ENCODE results near the gene ATXN7L1.

The ATXN7L1 gene

DNA sequence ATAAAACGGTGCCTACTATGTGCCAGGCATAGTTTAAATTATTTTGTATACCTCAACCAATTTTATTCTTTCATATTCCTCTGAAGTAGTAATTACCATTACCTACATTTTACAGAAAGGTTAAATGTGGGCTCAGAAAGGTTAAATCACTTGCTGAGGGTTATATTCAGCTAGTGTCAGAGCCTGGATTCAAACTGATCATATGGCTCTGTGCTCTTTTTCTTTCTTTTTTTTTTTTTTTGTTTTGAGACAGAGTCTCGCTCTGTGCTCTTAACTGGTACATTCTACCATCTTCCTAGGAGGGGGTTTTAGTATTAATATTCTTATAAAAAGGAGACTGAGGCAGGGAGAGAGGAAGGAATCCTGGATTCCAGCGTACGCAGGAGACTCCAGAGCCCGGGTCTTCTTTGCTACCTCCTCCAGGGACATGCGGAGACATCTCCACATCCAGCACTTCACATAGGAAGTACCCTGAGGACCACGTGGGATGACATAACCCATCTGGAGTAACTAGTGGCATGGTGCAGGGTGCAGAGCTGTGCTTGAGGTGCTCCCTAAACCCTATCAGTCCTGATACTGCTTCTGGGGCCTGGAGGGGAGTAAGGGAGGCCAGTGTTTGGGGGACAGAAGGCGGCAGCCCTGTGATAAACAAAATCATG lies 29.6 kb upstream of the ATXN7L1 start:
- TF ChIP-seq CTCF (IDR thresholded peaks at IDR 0.05): no peak
- H3K27ac ChIP-seq: no peak overlapping the region

GRCh38 chr7:105905209-105905909 lies 29.0 kb upstream of the ATXN7L1 start:
- no peak overlapping the region for H3K27ac ChIP-seq
- no peak for DNase-seq (ENCODE audit: low spot score)
- TF ChIP-seq CTCF (IDR thresholded peaks at IDR 0.05): no peak
- H3K4me3 ChIP-seq: no peak overlapping the region

More for the DNA sequence above, 29.6 kb upstream of the ATXN7L1 start:
- no peak for DNase-seq (ENCODE audit: low spot score)
- no peak overlapping the region for H3K4me3 ChIP-seq

DNA sequence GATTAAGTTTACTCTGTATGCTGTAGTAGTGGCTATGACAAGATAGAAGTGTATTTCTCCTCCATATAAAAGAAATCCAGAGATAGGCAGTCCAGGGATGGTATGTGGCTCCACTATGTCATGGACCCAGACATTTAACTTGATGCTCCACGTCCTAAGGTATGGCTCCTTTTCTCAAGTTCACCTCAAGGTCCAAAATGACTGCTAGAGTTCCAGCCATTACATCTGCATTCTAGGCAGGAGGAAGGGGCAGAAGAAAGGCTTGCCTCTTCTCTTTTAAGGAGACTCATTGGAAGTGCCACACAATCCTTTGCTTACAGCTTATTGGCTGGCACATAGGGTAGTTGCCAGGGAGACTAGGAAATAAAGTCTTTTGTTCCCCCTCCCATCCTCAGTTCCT lies 27.7 kb upstream of the ATXN7L1 start:
- no peak for DNase-seq (ENCODE audit: low spot score)
- no peak for TF ChIP-seq CTCF (IDR thresholded peaks at IDR 0.05)
- Histone ChIP-seq H3K4me3 (no peak overlapping the region), H3K27ac (no peak overlapping the region)

GRCh38 chr7:105902325-105902911 lies 26.0 kb upstream of the ATXN7L1 start:
- no peak for TF ChIP-seq CTCF (IDR thresholded peaks at IDR 0.05)
- H3K27ac ChIP-seq: no peak overlapping the region
- no peak overlapping the region for H3K4me3 ChIP-seq
- DNase-seq (ENCODE audit: low spot score): no peak

DNA sequence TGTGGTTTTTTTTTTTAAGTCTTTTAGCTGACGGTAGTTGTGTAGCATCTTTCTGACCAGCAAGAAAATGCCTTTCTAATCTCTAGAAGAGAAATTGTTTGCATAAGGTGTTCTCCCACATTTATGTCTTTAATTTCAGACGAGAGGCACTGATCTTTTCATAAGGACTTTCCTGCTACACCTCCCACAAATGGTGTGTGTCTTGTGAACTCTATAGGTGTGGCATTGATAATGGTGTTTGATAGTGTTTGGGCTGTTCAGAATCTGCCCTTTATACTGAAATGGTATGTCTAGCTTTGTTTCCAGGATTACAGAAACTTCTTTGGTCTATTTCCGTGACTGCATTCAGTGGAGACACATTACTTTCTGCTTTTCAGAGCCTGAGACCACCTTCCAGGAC lies 21.6 kb upstream of the ATXN7L1 start:
- H3K4me3 ChIP-seq: no peak overlapping the region
- DNase-seq (ENCODE audit: low spot score): no peak
- no peak for TF ChIP-seq CTCF (IDR thresholded peaks at IDR 0.05)
- no peak overlapping the region for H3K27ac ChIP-seq

GRCh38 chr7:105896407-105896911 lies 20.1 kb upstream of the ATXN7L1 start:
- Histone ChIP-seq H3K27ac (no peak overlapping the region), H3K4me3 (no peak overlapping the region)
- TF ChIP-seq CTCF (IDR thresholded peaks at IDR 0.05): no peak
- no peak for DNase-seq (ENCODE audit: low spot score)

All from coronary artery (tissue), 2 donors.